HFF-Myc (cell line): ENCODE results near the gene TRIM46.
"Not testable (repeated sequence)": the region's sequence is repeated elsewhere in the genome, so short reads cannot be mapped to it uniquely, and the experiment has no call there.

ENCODE experiments used
- DNase-seq: peaks from one replicate; pipeline ENCODE4 v3.0.0-alpha.2; 2011; ENCODE audit warnings: low read depth; ENCODE audit errors: extremely low read depth
- H3K4me3 ChIP-seq: replicated peaks from 2 replicates; pipeline ENCODE4 v1.5.1; 2011; ENCODE audit warnings: low read depth, mild to moderate bottlenecking, control low read depth, low read length
- CTCF ChIP-seq: IDR thresholded peaks from 2 replicates; pipeline ENCODE4 v1.5.1; 2012; ENCODE audit warnings: mild to moderate bottlenecking, low read depth, low read length, control low read depth; ENCODE audit errors: missing control alignments

The TRIM46 gene

DNA sequence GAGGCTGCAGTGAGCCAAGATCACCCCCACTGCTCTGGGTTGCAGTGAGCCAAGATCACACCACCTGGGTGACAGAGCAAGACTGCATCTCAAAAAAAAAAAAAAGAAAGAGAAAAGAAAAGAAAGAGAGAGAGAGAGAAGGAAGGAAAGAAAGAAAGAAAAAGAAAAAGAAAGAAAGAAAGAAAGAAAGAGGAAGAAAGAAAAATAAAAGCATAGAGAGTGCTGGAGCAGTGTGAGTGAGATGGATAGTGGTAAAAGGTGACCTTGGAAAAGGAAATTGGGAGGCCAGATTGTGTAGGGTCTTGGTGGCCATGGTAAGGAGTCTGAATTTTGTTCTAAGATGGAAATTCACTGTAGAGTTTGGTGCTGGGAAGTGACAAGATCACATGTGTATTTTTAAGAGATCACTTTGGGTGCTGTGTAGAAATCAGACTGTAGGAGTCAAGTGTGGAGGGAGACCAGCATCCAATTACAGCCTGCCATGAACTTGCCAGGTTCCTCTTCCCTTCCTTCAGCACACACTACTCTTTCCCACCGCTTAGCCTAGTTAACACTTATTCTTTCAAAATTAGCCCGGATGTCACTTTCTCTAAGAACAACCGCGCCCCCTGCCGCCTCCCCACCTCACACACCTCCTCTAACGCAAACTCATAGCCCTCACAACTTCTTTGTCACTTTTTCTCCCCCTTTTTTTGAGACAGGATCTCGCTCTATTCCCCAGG is 52.7 kb downstream of the TRIM46 start:
- H3K4me3 ChIP-seq: peak overlapping the region; percentile 89
- peak; percentile 59 for TF ChIP-seq CTCF
- no peak for DNase-seq

DNA sequence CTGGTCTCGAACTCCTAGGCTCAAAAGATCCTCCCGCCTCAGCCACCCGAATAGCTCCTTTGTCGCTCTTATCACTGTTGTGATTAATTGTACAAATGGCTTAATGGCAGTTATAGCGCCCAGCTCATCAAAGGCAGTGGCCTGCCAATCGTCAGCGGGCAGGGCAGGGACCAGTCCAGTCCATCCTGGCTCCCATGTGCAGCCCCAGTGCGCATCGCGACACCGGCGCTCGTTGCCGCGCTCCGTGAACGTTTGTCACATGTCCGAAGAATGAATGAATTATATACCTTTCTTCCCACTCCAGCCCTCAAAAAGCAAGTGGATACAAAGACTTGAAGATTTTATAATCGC is 53.2 kb downstream of the TRIM46 start:
- H3K4me3 ChIP-seq: peak overlapping the region; percentile 89
- DNase-seq: no peak
- TF ChIP-seq CTCF: no peak

DNA sequence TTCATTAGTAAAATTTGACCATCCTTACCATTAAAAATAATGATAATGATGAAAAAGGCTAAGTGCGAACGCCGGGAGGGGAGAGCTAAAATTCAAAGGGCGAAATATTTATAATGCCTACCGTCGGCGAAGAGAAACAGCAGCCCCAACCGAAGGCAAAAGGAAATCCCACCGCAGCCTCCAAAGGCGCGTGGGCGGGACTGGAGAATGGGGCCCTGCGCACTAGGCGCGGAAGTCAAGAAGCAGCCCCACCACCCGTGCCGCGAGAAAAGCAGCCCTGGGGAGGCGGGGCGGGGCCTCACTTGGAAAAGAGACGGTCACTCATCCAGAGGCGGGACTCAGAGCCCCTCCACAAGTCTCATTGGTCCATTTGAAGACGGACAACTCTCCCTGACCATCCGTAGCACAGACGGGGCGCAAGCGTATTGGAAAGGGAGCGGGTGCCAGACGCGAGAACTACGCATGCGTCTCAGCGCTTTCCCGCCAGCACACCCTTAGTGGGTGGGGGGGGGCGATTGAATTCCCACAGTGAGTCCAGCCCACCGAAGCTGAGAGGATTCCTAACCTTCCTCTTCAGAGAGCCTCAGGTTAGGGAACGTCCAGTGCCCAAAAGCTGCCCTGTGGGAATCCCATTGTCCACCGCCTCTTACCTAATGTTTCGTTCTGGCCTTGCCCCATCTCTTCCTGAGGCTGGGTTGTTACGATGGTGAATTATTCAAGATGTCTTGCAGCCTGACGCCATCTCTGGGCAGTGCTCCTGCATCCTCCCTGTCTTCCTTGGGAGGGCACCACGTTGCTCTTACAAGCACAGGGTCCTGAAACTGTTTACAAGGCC is 53.8 kb downstream of the TRIM46 start:
- H3K4me3 ChIP-seq: peak overlapping the region; percentile 89
- peak; percentile 98 for DNase-seq
- TF ChIP-seq CTCF: no peak

- H3K4me3 ChIP-seq: peak overlapping the region; percentile 89
- DNase-seq: no peak
- no peak for TF ChIP-seq CTCF
Measured at GRCh38 chr1:155228096-155228427, 54.4 kb downstream of the TRIM46 start.

- not testable (repeated sequence) for DNase-seq, H3K4me3 ChIP-seq
Measured at GRCh38 chr1:155231302-155231701, 57.7 kb downstream of the TRIM46 start.

DNA sequence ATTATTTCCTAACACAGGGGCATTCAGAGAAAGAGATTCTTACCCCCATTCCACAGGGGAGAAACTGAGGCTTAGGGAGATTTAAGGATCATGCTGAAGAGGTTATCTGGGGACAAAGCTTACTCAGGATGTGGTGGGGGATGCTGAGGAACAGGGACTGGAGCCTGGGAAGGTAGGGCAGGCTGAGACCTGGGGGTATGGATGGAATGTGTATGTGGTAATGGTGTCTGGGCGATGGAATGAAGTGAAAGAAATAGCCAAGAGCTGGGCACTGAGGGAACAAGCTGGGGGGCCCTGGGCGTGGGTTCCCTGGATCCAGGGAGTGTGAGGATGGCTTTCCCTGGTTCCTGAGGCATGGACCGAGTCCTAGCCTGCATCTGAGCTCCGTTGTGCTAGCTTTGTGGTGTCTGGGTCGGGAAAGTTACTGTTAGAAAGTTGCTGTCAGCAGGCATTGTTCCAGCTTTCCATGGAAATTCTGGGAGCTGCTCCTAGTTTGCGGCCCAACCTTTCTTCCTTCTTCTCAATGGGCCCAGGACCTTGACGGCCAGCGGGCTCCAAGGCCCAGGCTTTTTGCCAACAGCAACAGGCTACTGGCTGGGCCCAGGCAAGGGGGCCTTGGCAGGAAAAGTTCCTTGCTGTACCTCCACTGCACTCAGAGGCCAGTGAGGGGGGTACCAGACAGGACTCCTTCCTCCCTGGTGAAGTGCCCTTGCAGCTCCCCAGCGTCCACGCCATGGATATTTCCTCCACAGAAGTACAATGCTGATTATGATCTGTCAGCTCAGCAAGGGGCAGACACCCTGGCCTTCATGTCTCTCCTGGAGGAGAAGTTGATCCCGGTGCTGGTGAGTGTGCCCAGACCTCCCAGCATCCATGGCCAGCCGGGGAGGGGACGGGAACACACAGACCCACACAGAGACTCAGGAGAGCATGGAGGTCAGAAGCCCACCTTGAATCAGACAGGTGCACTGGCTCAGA is 58.6 kb downstream of the TRIM46 start:
- DNase-seq, H3K4me3 ChIP-seq: not testable (repeated sequence)

DNA sequence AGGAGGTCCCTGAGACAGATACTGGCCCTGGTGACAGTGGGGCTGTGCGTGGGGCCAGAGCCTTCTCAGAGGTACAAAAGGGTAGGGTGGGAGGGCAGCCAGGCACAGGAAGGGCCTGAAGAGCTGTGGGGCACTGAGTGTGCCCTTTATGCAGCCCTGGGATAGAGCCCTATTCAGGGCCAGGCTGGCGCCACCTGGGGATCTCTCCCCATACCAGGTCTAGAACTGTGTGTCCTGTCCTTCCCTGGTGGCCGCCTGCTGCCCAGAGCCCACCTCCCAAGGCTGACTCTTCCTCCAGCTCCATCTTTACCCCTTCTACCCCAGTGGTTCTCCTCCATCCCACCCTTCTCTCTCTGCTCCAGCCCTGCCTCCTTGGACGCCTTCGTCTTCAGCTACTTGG is 59.9 kb downstream of the TRIM46 start:
- not testable (repeated sequence) for DNase-seq

More for the DNA sequence above, 59.9 kb downstream of the TRIM46 start:
- not testable (repeated sequence) for H3K4me3 ChIP-seq
